OCI-LY7 (cell line): ENCODE measurements around the gene ACOXL.

ENCODE experiments used
- EZH2phosphoT487 ChIP-seq: fragments of 200-600 bp; sonication (generic); IDR thresholded peaks from 2 replicates; pipeline ENCODE4 v1.6.1; 2018; ENCODE audit warnings: low read depth, borderline replicate concordance, mild to moderate bottlenecking, mixed run types, antibody characterized with exemption, low read length, moderate library complexity, mixed read lengths
- TF ChIP-seq, protein P1 (sequence below): fragments of 200-600 bp; sonication (generic); conservative IDR thresholded peaks from 2 replicates; pipeline ENCODE4 v1.5.1; 2014; ENCODE audit warnings: mild to moderate bottlenecking, antibody characterized with exemption, low read length, moderate library complexity, mixed read lengths

GRCh38 chr2:110995911-110996310, 263.5 kb downstream of the ACOXL start:
- TF ChIP-seq, protein P1, sequence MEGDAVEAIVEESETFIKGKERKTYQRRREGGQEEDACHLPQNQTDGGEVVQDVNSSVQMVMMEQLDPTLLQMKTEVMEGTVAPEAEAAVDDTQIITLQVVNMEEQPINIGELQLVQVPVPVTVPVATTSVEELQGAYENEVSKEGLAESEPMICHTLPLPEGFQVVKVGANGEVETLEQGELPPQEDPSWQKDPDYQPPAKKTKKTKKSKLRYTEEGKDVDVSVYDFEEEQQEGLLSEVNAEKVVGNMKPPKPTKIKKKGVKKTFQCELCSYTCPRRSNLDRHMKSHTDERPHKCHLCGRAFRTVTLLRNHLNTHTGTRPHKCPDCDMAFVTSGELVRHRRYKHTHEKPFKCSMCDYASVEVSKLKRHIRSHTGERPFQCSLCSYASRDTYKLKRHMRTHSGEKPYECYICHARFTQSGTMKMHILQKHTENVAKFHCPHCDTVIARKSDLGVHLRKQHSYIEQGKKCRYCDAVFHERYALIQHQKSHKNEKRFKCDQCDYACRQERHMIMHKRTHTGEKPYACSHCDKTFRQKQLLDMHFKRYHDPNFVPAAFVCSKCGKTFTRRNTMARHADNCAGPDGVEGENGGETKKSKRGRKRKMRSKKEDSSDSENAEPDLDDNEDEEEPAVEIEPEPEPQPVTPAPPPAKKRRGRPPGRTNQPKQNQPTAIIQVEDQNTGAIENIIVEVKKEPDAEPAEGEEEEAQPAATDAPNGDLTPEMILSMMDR: no peak
- TF ChIP-seq EZH2phosphoT487: no peak
